Spleen (tissue), 11 donors: ENCODE results near the gene PGLYRP3. TPM values are rescaled to one million over a fixed set of nuclear protein-coding genes. Genes with fewer than 3 reads are reported as not detected.

Experiments used
- DNase-seq: peaks from one replicate; pipeline ENCODE4 v3.0.0-alpha.2; 2020
- H3K27ac ChIP-seq, 8 donors: fragments of 200-600 bp; sonication (generic) in 7 of 8; 1 replicate in 4 of 8; 2 replicates in 4 of 8; pipeline versions ENCODE4 v1.5.0 to v1.8.0; 2016 to 2021; ENCODE audit warnings: inconsistent platforms in 4 of 8, mild to moderate bottlenecking in 4 of 8, moderate library complexity in 1 of 8
- H3K27me3 ChIP-seq, 7 donors: fragments of 200-600 bp; sonication (generic) in 6 of 7; replicated peaks in 1 of 7; 1 replicate in 4 of 7; 2 replicates in 3 of 7; pipeline versions ENCODE4 v1.5.0 to v1.8.0; 2016 to 2021; ENCODE audit warnings: inconsistent platforms in 3 of 7, mild to moderate bottlenecking in 1 of 7
- H3K36me3 ChIP-seq, 6 donors: fragments of 200-600 bp; sonication (generic) in 5 of 6; 1 replicate in 4 of 6; 2 replicates in 2 of 6; pipeline versions ENCODE4 v1.5.0 to v1.8.0; 2016 to 2021; ENCODE audit warnings: inconsistent platforms in 2 of 6
- H3K4me1 ChIP-seq, 6 donors: fragments of 200-600 bp; sonication (generic) in 5 of 6; 1 replicate in 3 of 6; 2 replicates in 3 of 6; pipeline versions ENCODE4 v1.5.0 to v1.8.0; 2016 to 2021; ENCODE audit warnings: inconsistent platforms in 3 of 6
- H3K4me3 ChIP-seq, 8 donors: fragments of 200-600 bp; sonication (generic) in 7 of 8; 1 replicate in 4 of 8; 2 replicates in 4 of 8; pipeline versions ENCODE4 v1.5.0 to v1.8.0; 2016 to 2021; ENCODE audit warnings: inconsistent platforms in 4 of 8, mild to moderate bottlenecking in 4 of 8, moderate library complexity in 2 of 8
- H3K9me3 ChIP-seq, 8 donors: fragments of 200-600 bp; sonication (generic) in 7 of 8; 1 replicate in 4 of 8; 2 replicates in 4 of 8; pipeline versions ENCODE4 v1.5.0 to v1.8.0; 2016 to 2021; ENCODE audit warnings: inconsistent platforms in 4 of 8
- POLR2A ChIP-seq, 3 donors: fragments of 450-650 bp; IDR thresholded peaks; one replicate each; pipeline ENCODE4 v1.5.1; 2017; ENCODE audit warnings: antibody characterized with exemption in 3 of 3, mild to moderate bottlenecking in 1 of 3
- POLR2AphosphoS5 ChIP-seq, 3 donors: sonication (generic); formaldehyde crosslinking; IDR thresholded peaks; one replicate each; pipeline ENCODE4 v1.5.1; 2017; ENCODE audit warnings: antibody characterized with exemption in 3 of 3
- WGBS, 5 donors: extraction: QIAGEN DNeasy Blood & Tissue Kit in 3 of 5; methylation state at CpG; one replicate each; pipeline versions ENCODE4 v1.1.5 to v1.1.7; 2013 to 2018; 5-methylcytosine and 5-hydroxymethylcytosine counted together
- intact Hi-C: fragments of 100-400 bp; cut with DNase I; formaldehyde crosslinking; loops from one replicate; pipeline ENCODE4 v1.15.0; 2023; ENCODE audit warnings: low total_unique reads
- polyA plus RNA-seq, 3 donors: library from polyadenylated mRNA; stranded (reverse); fragments of 200-250 nt; gene quantifications; one replicate each; pipeline ENCODE4 v1.2.1, GENCODE V29; 2013
- total RNA-seq, 7 donors: library from RNA; depleted of rRNA in 3 of 7; stranded (reverse); fragments of >200 nt in 3 of 7; fragmentation: NEBNext Ultra II Directional in 4 of 7; extraction: Animal tissue kit (Norgen Biotek cat#: 25700) in 4 of 7; gene quantifications; one replicate each; pipeline versions ENCODE4 v1.1.0 to v1.2.1, GENCODE V29; 2016 to 2021
- TF ChIP-seq, protein P1 (sequence below), 11 experiments: fragments of 200-600 bp in 7 of 11; fragments of 450-650 bp in 4 of 11; sonication (generic) in 4 of 11; IDR thresholded peaks in 8 of 11; conservative IDR thresholded peaks in 3 of 11; 1 replicate in 7 of 11; 2 replicates in 4 of 11; pipeline versions ENCODE4 v1.4.0 to v1.8.0; 2016 to 2021; ENCODE audit warnings: antibody characterized with exemption in 11 of 11, inconsistent platforms in 4 of 11, mild to moderate bottlenecking in 1 of 11
- donor health status: healthy with polysubstance abuse.
- donor health status: DM: no; HTN: no; CAD: no; lungs with moderate emphysema.
- donor health status: DM: no; HTN: no; CAD: no.
- donor health status: Bipolar disorder and iron deficiency.
- donor health status: healthy.
- donor health status: DM: no; HTN: no; CAD: no.
- donor health status: DM: yes; HTN: yes; CAD: no.

Gene PGLYRP3
- total and polyA plus RNA-seq, 10 donors, result not detected

DNA sequence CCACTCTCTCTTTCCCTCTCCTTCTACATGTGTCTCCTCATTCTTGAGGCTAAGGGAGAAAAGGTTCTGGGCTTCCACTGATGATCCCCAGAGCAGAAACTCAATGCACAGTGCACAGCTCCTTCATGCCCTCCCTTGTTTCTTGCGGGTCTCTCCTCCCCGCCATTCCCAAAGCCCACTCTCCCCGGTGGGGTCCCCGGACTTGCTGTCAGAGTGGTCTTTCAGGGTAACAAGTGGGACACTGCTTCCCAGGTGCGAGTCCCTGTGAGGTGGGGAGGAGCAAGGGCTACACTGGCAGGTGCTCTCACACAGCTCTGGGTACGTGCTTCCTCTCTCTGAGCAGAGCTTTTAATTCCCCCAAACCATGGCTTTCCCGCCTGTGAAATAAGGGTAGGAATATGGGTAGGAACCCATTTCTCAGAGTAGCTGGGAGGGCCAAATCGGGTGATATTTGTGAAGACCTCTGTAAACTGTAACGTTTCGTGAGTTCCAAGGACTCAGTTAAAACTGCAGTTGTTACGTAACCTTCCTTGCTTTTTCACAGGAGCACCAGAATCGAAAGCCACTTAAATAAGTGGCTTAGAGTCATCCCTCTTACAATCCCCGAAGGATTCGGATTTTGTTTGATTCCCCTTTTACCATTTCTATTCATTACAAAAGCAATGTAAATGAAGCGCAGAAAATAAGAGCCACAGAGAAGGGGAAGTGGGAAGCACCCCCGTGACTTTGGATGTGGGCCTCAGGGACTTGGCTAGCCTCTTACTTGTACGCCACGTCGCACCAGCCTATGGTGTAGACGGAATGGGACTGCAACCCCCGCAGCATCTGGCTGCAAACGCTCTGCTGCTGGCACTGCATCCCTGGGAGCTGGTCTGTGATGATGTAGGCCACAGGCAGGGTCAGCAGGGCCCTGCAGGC, 6.2 kb downstream of the PGLYRP3 start:
- no peak for DNase-seq

DNA sequence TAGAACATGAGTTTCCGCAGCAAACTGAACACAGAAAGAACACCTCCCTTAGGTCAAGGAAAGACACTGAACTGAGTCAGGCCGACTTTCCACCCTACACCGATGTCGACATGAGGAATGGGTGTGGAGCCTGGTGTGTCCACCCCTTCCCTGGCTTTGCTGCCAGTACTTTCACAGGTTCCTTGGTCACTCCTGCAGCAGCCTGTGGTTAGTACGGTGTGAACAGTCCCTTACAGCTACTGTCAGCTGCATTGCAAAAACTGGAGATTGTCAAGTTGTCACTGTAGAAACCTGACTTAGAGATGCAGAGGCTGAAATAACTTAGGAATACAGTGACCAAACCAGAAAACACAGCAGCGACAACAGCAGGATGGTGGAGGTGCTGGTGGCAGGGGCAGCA, 7.1 kb downstream of the PGLYRP3 start:
- no peaks in the 10 kb centered on the region for H3K4me1 ChIP-seq
- TF ChIP-seq POLR2A (IDR thresholded peaks at IDR 0.05), result no peak
- TF ChIP-seq, protein P1, sequence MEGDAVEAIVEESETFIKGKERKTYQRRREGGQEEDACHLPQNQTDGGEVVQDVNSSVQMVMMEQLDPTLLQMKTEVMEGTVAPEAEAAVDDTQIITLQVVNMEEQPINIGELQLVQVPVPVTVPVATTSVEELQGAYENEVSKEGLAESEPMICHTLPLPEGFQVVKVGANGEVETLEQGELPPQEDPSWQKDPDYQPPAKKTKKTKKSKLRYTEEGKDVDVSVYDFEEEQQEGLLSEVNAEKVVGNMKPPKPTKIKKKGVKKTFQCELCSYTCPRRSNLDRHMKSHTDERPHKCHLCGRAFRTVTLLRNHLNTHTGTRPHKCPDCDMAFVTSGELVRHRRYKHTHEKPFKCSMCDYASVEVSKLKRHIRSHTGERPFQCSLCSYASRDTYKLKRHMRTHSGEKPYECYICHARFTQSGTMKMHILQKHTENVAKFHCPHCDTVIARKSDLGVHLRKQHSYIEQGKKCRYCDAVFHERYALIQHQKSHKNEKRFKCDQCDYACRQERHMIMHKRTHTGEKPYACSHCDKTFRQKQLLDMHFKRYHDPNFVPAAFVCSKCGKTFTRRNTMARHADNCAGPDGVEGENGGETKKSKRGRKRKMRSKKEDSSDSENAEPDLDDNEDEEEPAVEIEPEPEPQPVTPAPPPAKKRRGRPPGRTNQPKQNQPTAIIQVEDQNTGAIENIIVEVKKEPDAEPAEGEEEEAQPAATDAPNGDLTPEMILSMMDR (IDR thresholded peaks at IDR 0.05 in 8 of 11, conservative IDR thresholded peaks at IDR 0.05 in 3 of 11), result no peak
- TF ChIP-seq POLR2AphosphoS5 (IDR thresholded peaks at IDR 0.05), result no peak
- no peak overlapping the region for H3K27ac ChIP-seq
- H3K9me3 ChIP-seq, result no peaks in the 10 kb centered on the region
- no peak overlapping the region for H3K4me3 ChIP-seq
- WGBS, 5 donors, result 82 to 94% (median 88%) methylated on average over 6 of the region's 6 CpGs
- H3K27me3 ChIP-seq, result peaks cover 0 to 17% (median 0%) of the 10 kb centered on the region in 7 donors
- DNase-seq, result no peak
- intact Hi-C loops, result no loop called here
- H3K36me3 ChIP-seq, result no peaks in the 10 kb centered on the region

More for the DNA sequence above, 6.2 kb downstream of the PGLYRP3 start:
- Histone ChIP-seq H3K36me3 (no peaks in the 10 kb centered on the region), H3K27ac (no peak overlapping the region), H3K4me1 (no peaks in the 10 kb centered on the region), H3K27me3 (peaks cover 0 to 17% (median 0%) of the 10 kb centered on the region in 7 donors), H3K9me3 (no peaks in the 10 kb centered on the region), H3K4me3 (no peak overlapping the region)
- TF ChIP-seq POLR2AphosphoS5 (IDR thresholded peaks at IDR 0.05) (no peak), POLR2A (IDR thresholded peaks at IDR 0.05) (no peak)
- TF ChIP-seq, protein P1 (IDR thresholded peaks at IDR 0.05 in 8 of 11, conservative IDR thresholded peaks at IDR 0.05 in 3 of 11), result no peak
- 69 to 85% (median 74%) methylated on average over 22 of the region's 22 CpGs for WGBS, 5 donors
- intact Hi-C loops, result no loop called here

DNA sequence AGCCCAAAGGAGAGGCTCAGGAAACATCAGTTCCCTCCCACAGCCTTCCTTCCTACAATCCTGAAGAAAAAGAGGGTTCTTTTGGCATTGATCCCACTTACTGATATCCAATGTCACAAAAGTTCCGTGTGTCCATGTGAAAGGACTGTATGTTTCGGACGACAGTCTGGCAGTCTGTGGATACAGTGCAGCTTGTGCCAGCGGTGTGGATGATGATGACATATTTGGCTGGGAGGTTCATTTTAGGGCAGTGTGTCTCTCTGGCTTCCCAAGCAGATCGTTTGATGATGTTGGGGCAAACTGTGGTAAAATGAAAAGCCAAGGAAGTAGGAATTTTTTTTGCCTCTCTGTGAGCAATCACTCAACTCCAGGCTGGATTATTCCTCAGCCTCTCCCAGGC, 10.4 kb downstream of the PGLYRP3 start:
- Histone ChIP-seq H3K36me3 (no peaks in the 10 kb centered on the region), H3K9me3 (no peaks in the 10 kb centered on the region), H3K27me3 (peaks cover 0 to 11% (median 0%) of the 10 kb centered on the region in 7 donors), H3K27ac (no peak overlapping the region), H3K4me1 (no peaks in the 10 kb centered on the region), H3K4me3 (no peak overlapping the region)
- TF ChIP-seq POLR2AphosphoS5 (IDR thresholded peaks at IDR 0.05) (no peak), POLR2A (IDR thresholded peaks at IDR 0.05) (no peak)
- TF ChIP-seq, protein P1 (IDR thresholded peaks at IDR 0.05 in 8 of 11, conservative IDR thresholded peaks at IDR 0.05 in 3 of 11), result no peak
- WGBS, 5 donors, result 73 to 87% (median 77%) methylated on average over 5 of the region's 5 CpGs
- intact Hi-C loops, result no loop called here
- DNase-seq, result no peak

DNA sequence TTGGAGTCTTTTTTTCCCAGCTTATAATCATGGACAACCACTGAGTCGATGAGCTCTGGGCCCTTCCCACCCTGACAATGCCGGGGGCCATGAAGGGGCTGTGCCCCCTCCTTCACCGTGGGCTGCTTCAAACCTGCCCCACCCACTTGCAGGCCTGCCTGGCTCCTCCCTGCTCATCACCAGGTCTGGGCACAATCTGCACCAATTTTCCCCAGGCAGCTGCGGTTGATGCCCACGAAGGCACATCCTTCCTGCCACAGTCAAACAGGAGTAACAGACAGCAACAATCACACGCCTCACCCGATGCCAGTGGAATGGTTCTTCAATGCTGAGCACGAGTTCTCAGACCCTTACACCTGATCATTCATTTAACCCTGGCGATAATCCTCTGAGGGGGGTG, 18.9 kb downstream of the PGLYRP3 start:
- H3K27ac ChIP-seq, result no peak overlapping the region
- no peaks in the 10 kb centered on the region for H3K36me3 ChIP-seq
- no peak for TF ChIP-seq POLR2A (IDR thresholded peaks at IDR 0.05)
- TF ChIP-seq, protein P1 (IDR thresholded peaks at IDR 0.05 in 8 of 11, conservative IDR thresholded peaks at IDR 0.05 in 3 of 11), result no peak
- TF ChIP-seq POLR2AphosphoS5 (IDR thresholded peaks at IDR 0.05), result peak in 1 of 3 donors; percentile 31
- intact Hi-C loops, result no loop called here
- H3K4me1 ChIP-seq, result peaks cover 0 to 31% (median 4%) of the 10 kb centered on the region in 6 donors
- WGBS, 5 donors, result 29 to 57% (median 37%) methylated on average over 9 of the region's 9 CpGs
- DNase-seq, result no peak
- peaks cover 0 to 30% (median 0%) of the 10 kb centered on the region in 7 donors for H3K27me3 ChIP-seq
- H3K9me3 ChIP-seq, result no peaks in the 10 kb centered on the region
- H3K4me3 ChIP-seq, result no peak overlapping the region
